NCI-H446 treated with DMSO at 0.1 percent for 48 hours (cell line): ENCODE results near the gene SMIM38.
"Not testable (repeated sequence)": the region's sequence is repeated elsewhere in the genome, so short reads cannot be mapped to it uniquely, and the experiment has no call there.

ENCODE experiments used
- DNase-seq: peaks from one replicate; lab custom pipeline; 2025; lab: John Stamatoyannopoulos, UW

Gene SMIM38

GRCh38 chr11:69122326-69122629, 33.5 kb upstream of the SMIM38 start:
- DNase-seq, result no peak

- DNase-seq, result no peak
Observed at GRCh38 chr11:69122630-69123431, 32.9 kb upstream of the SMIM38 start.

- DNase-seq, result no peak
Observed at GRCh38 chr11:69123593-69124545, 31.9 kb upstream of the SMIM38 start.

GRCh38 chr11:69125861-69126260, 29.9 kb upstream of the SMIM38 start:
- no peak for DNase-seq

GRCh38 chr11:69126286-69126685, 29.4 kb upstream of the SMIM38 start:
- DNase-seq, result no peak

GRCh38 chr11:69127081-69127850, 28.5 kb upstream of the SMIM38 start:
- DNase-seq, result no peak

- no peak for DNase-seq
Observed at GRCh38 chr11:69127884-69128283, 27.9 kb upstream of the SMIM38 start.

GRCh38 chr11:69129053-69129452, 26.7 kb upstream of the SMIM38 start:
- DNase-seq, result no peak

GRCh38 chr11:69129647-69130046, 26.1 kb upstream of the SMIM38 start:
- no peak for DNase-seq

GRCh38 chr11:69130654-69131053, 25.1 kb upstream of the SMIM38 start:
- no peak for DNase-seq

GRCh38 chr11:69131121-69131566, 24.6 kb upstream of the SMIM38 start:
- DNase-seq, result no peak

- DNase-seq, result no peak
Observed at GRCh38 chr11:69131644-69132300, 24.0 kb upstream of the SMIM38 start.

- no peak for DNase-seq
Observed at GRCh38 chr11:69132301-69132670, 23.4 kb upstream of the SMIM38 start.

GRCh38 chr11:69133251-69133650, 22.5 kb upstream of the SMIM38 start:
- DNase-seq, result no peak

GRCh38 chr11:69134182-69134581, 21.6 kb upstream of the SMIM38 start:
- not testable (repeated sequence) for DNase-seq

- no peak for DNase-seq
Observed at GRCh38 chr11:69134957-69135356, 20.8 kb upstream of the SMIM38 start.

GRCh38 chr11:69135420-69136363, 20.0 kb upstream of the SMIM38 start:
- no peak for DNase-seq

GRCh38 chr11:69136471-69136870, 19.3 kb upstream of the SMIM38 start:
- no peak for DNase-seq

GRCh38 chr11:69137151-69137844, 18.4 kb upstream of the SMIM38 start:
- DNase-seq, result no peak

- no peak for DNase-seq
Observed at GRCh38 chr11:69138265-69138664, 17.5 kb upstream of the SMIM38 start.
